ENCODE data around the gene SRGAP3.

SRGAP3 gene

DNA sequence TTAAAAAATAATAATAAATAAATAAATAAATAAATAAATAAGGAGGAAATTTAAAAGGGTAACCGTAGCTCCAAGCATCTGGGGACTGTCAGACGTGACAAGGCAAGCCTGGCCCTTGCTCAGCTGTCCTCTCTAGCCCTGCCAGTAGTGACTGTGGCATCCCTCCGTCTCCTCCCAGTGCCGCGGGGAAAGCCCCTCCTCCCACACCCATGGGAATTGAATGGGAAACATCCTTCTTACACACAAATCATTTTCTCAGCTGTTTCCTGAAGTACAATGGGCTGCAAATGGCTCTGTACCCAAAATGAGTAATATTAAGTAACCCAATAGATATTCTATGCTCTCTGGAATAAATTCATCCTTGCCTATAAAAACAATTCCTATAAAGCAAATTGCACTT is 184.6 kb downstream of the SRGAP3 start (continued):
- TF ChIP-seq, protein P1, sequence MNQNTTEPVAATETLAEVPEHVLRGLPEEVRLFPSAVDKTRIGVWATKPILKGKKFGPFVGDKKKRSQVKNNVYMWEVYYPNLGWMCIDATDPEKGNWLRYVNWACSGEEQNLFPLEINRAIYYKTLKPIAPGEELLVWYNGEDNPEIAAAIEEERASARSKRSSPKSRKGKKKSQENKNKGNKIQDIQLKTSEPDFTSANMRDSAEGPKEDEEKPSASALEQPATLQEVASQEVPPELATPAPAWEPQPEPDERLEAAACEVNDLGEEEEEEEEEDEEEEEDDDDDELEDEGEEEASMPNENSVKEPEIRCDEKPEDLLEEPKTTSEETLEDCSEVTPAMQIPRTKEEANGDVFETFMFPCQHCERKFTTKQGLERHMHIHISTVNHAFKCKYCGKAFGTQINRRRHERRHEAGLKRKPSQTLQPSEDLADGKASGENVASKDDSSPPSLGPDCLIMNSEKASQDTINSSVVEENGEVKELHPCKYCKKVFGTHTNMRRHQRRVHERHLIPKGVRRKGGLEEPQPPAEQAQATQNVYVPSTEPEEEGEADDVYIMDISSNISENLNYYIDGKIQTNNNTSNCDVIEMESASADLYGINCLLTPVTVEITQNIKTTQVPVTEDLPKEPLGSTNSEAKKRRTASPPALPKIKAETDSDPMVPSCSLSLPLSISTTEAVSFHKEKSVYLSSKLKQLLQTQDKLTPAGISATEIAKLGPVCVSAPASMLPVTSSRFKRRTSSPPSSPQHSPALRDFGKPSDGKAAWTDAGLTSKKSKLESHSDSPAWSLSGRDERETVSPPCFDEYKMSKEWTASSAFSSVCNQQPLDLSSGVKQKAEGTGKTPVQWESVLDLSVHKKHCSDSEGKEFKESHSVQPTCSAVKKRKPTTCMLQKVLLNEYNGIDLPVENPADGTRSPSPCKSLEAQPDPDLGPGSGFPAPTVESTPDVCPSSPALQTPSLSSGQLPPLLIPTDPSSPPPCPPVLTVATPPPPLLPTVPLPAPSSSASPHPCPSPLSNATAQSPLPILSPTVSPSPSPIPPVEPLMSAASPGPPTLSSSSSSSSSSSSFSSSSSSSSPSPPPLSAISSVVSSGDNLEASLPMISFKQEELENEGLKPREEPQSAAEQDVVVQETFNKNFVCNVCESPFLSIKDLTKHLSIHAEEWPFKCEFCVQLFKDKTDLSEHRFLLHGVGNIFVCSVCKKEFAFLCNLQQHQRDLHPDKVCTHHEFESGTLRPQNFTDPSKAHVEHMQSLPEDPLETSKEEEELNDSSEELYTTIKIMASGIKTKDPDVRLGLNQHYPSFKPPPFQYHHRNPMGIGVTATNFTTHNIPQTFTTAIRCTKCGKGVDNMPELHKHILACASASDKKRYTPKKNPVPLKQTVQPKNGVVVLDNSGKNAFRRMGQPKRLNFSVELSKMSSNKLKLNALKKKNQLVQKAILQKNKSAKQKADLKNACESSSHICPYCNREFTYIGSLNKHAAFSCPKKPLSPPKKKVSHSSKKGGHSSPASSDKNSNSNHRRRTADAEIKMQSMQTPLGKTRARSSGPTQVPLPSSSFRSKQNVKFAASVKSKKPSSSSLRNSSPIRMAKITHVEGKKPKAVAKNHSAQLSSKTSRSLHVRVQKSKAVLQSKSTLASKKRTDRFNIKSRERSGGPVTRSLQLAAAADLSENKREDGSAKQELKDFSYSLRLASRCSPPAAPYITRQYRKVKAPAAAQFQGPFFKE (tag by site-specific recombination; IDR thresholded peaks at IDR 0.05; ENCODE audit: borderline replicate concordance): no peak
- TF ChIP-seq ZNF473 (tag by site-specific recombination; IDR thresholded peaks at IDR 0.05) (no peak), ZNF426 (tag by site-specific recombination; IDR thresholded peaks at IDR 0.05) (no peak)

DNA sequence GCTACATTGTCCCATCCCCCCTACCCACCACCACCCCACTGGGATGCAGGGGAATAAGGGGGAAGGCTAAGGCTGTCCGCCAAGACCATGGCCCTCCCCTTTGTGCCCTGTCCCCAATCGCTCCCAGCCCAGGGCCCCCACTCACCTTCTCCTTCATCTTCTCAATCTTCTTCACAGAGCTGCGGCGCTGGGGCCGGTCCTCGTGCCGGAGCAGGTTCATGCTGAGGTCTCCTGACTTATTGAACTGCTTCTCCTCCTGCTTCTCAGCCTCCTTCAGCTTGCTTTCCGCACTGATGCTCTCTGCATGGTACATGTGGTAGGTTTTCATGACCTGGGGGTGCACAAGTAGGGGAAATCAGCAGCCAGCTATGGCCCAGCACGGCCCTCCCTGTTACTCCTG is 185.2 kb downstream of the SRGAP3 start:
- Histone ChIP-seq H3K36me3 (ENCODE audit: control insufficient read depth in 2 of 2, insufficient read depth in 1 of 2, low read length in 2 of 2) (no peaks in the 10 kb centered on the region), H3K4me1 (ENCODE audit: control insufficient read depth, insufficient read depth, low read length) (no peaks in the 10 kb centered on the region), H3K4me3 (ENCODE audit: low read depth, low read length) (no peak overlapping the region), H3K27ac (ENCODE audit: extremely low read depth, low read depth, low read length) (no peak overlapping the region), H3K9me3 (ENCODE audit: control insufficient read depth, insufficient read depth, low read depth, low read length) (no peaks in the 10 kb centered on the region; the same call in 1 of the 2 replicates)
- ChIA-PET CTCF (interaction anchor here (0.7 to 3.5 kb wide), 3 partner anchors 76 to 238 kb away, joined by 3 to 28 read pairs (median 4); no protein-coding TSS in a partner anchor), POLR2A (no interaction called here)
- TF ChIP-seq ZBTB17 (tag by site-specific recombination; IDR thresholded peaks at IDR 0.05) (no peak), YY2 (tag by site-specific recombination; IDR thresholded peaks at IDR 0.05) (no peak), EGR2 (tag by site-specific recombination; IDR thresholded peaks at IDR 0.05; ENCODE audit: low read depth) (no peak), ZNF19 (tag by site-specific recombination; IDR thresholded peaks at IDR 0.05; ENCODE audit: low read depth) (no peak), GLI4 (tag by site-specific recombination; IDR thresholded peaks at IDR 0.05) (no peak), ZNF311 (tag by site-specific recombination; IDR thresholded peaks at IDR 0.05; ENCODE audit: borderline replicate concordance) (no peak), HOXC10 (CRISPR knock-in tag; IDR thresholded peaks at IDR 0.05) (no peak), ZNF677 (tag by site-specific recombination; IDR thresholded peaks at IDR 0.05) (no peak), ZIC2 (tag by site-specific recombination; IDR thresholded peaks at IDR 0.05) (no peak), ZSCAN30 (tag by site-specific recombination; IDR thresholded peaks at IDR 0.05) (no peak)
- TF ChIP-seq, protein P2, sequence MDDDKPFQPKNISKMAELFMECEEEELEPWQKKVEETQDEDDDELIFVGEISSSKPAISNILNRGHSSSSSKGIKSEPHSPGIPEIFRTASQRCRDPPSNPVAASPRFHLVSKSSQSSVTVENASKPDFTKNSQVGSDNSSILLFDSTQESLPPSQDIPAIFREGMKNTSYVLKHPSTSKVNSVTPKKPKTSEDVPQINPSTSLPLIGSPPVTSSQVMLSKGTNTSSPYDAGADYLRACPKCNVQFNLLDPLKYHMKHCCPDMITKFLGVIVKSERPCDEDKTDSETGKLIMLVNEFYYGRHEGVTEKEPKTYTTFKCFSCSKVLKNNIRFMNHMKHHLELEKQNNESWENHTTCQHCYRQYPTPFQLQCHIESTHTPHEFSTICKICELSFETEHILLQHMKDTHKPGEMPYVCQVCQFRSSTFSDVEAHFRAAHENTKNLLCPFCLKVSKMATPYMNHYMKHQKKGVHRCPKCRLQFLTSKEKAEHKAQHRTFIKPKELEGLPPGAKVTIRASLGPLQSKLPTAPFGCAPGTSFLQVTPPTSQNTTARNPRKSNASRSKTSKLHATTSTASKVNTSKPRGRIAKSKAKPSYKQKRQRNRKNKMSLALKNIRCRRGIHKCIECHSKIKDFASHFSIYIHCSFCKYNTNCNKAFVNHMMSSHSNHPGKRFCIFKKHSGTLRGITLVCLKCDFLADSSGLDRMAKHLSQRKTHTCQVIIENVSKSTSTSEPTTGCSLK (tag by site-specific recombination; IDR thresholded peaks at IDR 0.05): no peak
- TF ChIP-seq, protein P3, sequence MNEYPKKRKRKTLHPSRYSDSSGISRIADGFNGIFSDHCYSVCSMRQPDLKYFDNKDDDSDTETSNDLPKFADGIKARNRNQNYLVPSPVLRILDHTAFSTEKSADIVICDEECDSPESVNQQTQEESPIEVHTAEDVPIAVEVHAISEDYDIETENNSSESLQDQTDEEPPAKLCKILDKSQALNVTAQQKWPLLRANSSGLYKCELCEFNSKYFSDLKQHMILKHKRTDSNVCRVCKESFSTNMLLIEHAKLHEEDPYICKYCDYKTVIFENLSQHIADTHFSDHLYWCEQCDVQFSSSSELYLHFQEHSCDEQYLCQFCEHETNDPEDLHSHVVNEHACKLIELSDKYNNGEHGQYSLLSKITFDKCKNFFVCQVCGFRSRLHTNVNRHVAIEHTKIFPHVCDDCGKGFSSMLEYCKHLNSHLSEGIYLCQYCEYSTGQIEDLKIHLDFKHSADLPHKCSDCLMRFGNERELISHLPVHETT (tag by site-specific recombination; IDR thresholded peaks at IDR 0.05): no peak
- TF ChIP-seq, protein P4, sequence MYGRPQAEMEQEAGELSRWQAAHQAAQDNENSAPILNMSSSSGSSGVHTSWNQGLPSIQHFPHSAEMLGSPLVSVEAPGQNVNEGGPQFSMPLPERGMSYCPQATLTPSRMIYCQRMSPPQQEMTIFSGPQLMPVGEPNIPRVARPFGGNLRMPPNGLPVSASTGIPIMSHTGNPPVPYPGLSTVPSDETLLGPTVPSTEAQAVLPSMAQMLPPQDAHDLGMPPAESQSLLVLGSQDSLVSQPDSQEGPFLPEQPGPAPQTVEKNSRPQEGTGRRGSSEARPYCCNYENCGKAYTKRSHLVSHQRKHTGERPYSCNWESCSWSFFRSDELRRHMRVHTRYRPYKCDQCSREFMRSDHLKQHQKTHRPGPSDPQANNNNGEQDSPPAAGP (tag by site-specific recombination; IDR thresholded peaks at IDR 0.05): no peak
